Lung (tissue), 12 donors: ENCODE data around the gene BCL7A. TPM values are rescaled to one million over a fixed set of nuclear protein-coding genes. Genes with fewer than 3 reads are reported as not detected.

Experiments
- ATAC-seq: fragments of 200-7000 bp; cut with Tn5 transposase; one replicate; pipeline ENCODE4 v1.9.1; 2020; ENCODE audit warnings: moderate number of reproducible peaks; ENCODE audit not compliant: insufficient read depth, low FRiP score
- DNase-seq, 3 donors: peaks; one replicate each; pipeline ENCODE4 v3.0.0-alpha.2; 2013 to 2017
- H3K27ac ChIP-seq, 2 donors: one replicate each; pipeline ENCODE4 v1.5.1; 2013; ENCODE audit warnings: mild to moderate bottlenecking in 2 of 2, moderate library complexity in 2 of 2, control low read depth in 1 of 2, inconsistent platforms in 1 of 2, low read depth in 1 of 2, low read length in 1 of 2
- H3K27me3 ChIP-seq, 3 donors: one replicate each; pipeline ENCODE4 v1.5.1; 2013; ENCODE audit warnings: low read length in 2 of 3; ENCODE audit not compliant: control insufficient read depth in 3 of 3, insufficient read depth in 3 of 3
- H3K36me3 ChIP-seq, 4 donors: one replicate each; pipeline ENCODE4 v1.5.1; 2013; ENCODE audit warnings: low read length in 4 of 4, mild to moderate bottlenecking in 1 of 4, moderate library complexity in 1 of 4; ENCODE audit not compliant: control insufficient read depth in 4 of 4, insufficient read depth in 4 of 4
- H3K4me1 ChIP-seq, 5 donors: one replicate each; pipeline ENCODE4 v1.5.1; 2013; ENCODE audit warnings: low read length in 5 of 5, mild to moderate bottlenecking in 2 of 5, moderate library complexity in 1 of 5; ENCODE audit not compliant: control insufficient read depth in 5 of 5, insufficient read depth in 5 of 5
- H3K4me3 ChIP-seq: one replicate; pipeline ENCODE4 v1.5.1; 2013; ENCODE audit warnings: mild to moderate bottlenecking, control low read depth, moderate library complexity
- H3K9ac ChIP-seq, 2 donors: one replicate each; pipeline ENCODE4 v1.5.1; 2013; ENCODE audit warnings: low read length in 2 of 2, control low read depth in 1 of 2; ENCODE audit not compliant: insufficient read depth in 1 of 2
- H3K9me3 ChIP-seq, 4 donors: one replicate each; pipeline ENCODE4 v1.5.1; 2013; ENCODE audit warnings: low read length in 3 of 4, mild to moderate bottlenecking in 1 of 4, moderate library complexity in 1 of 4; ENCODE audit not compliant: control insufficient read depth in 4 of 4, insufficient read depth in 3 of 4
- CTCF ChIP-seq: IDR thresholded peaks from 2 replicates; pipeline ENCODE4 v1.5.1; 2012; ENCODE audit warnings: mild to moderate bottlenecking; ENCODE audit errors: control extremely low read depth, extremely low read depth
- WGBS, 2 donors: extraction: QIAGEN DNeasy Blood & Tissue Kit; methylation state at CpG; one replicate each; pipeline ENCODE4 v1.1.7; 2013; 5-methylcytosine and 5-hydroxymethylcytosine counted together
- polyA plus RNA-seq, 2 donors: library from polyadenylated mRNA; stranded (reverse); fragments of 200-250 nt; gene quantifications; one replicate each; pipeline ENCODE4 v1.2.1, GENCODE V29; 2013
- total RNA-seq, 2 donors: library from RNA; depleted of rRNA in 1 of 2; stranded (reverse); fragments of >200 nt in 1 of 2; gene quantifications; one replicate each; pipeline ENCODE4 v1.2.1, GENCODE V29; 2014 to 2021
- donor health status: control.
- donor health status: control.
- donor health status: Bipolar disorder and iron deficiency.
- donor health status: healthy.
- donor health status: DM: yes; HTN: yes; CAD: no.

BCL7A gene
- total and polyA plus RNA-seq, 4 donors, result 3.4 to 21.2 (median 8.8) TPM

- peaks cover 20 to 87% (median 53%) of the 10 kb centered on the region in 5 donors for H3K4me1 ChIP-seq
- peaks cover 0 to 4% (median 2%) of the 10 kb centered on the region in 4 donors for H3K36me3 ChIP-seq
- H3K9me3 ChIP-seq, result no peaks in the 10 kb centered on the region
- no peaks in the 10 kb centered on the region for H3K27me3 ChIP-seq
- no peak for TF ChIP-seq CTCF
- 98 to 99% methylated on average over 5 of the region's 5 CpGs for WGBS, 2 donors
- H3K9ac ChIP-seq, result peak overlapping the region in 1 of 2 donors; percentile 35
- DNase-seq, result no peak
- H3K4me3 ChIP-seq, result no peak overlapping the region
- no peak for ATAC-seq
- peak overlapping the region in 1 of 2 donors; percentile 79 for H3K27ac ChIP-seq
These were observed 72.6 kb downstream of the BCL7A start for GRCh38 chr12:122094137-122094734.

GRCh38 chr12:122094735-122095631 lies 73.3 kb downstream of the BCL7A start:
- peak overlapping the region in 1 of 2 donors; percentile 24 for H3K9ac ChIP-seq

GRCh38 chr12:122096014-122096413 lies 74.3 kb downstream of the BCL7A start:
- ATAC-seq (no peak), DNase-seq (no peak)
- H3K27ac ChIP-seq, result peak overlapping the region in 1 of 2 donors; percentile 92
- no peak overlapping the region for H3K4me3 ChIP-seq
- H3K9ac ChIP-seq, result no peak overlapping the region
- no peak for TF ChIP-seq CTCF
- no peaks in the 10 kb centered on the region for H3K27me3 ChIP-seq
- 81 to 82% methylated on average over 9 of the region's 9 CpGs for WGBS, 2 donors
- no peaks in the 10 kb centered on the region for H3K36me3 ChIP-seq
- peaks cover 22 to 87% (median 54%) of the 10 kb centered on the region in 5 donors for H3K4me1 ChIP-seq
- H3K9me3 ChIP-seq, result no peaks in the 10 kb centered on the region

More at GRCh38 chr12:122094735-122095631, 73.3 kb downstream of the BCL7A start:
- 72 to 76% methylated on average over 10 of the region's 10 CpGs for WGBS, 2 donors
- DNase-seq (peak; percentile 44 to 85 (median 82)), ATAC-seq (no peak)
- Histone ChIP-seq H3K4me3 (peak overlapping the region; percentile 3), H3K4me1 (peaks cover 22 to 89% (median 55%) of the 10 kb centered on the region in 5 donors), H3K9me3 (no peaks in the 10 kb centered on the region), H3K36me3 (peaks cover 0 to under 1% (median 0%) of the 10 kb centered on the region in 4 donors), H3K27ac (peak overlapping the region in 1 of 2 donors; percentile 79), H3K27me3 (no peaks in the 10 kb centered on the region)
- TF ChIP-seq CTCF, result no peak
